ENCODE data around the gene PSTPIP2.

- TF ChIP-seq CTCF (IDR thresholded peaks at IDR 0.05) (no peak), POLR2AphosphoS5 (IDR thresholded peaks at IDR 0.05) (no peak), POLR2A (IDR thresholded peaks at IDR 0.05) (no peak)
Measured at GRCh38 chr18:45938488-45938935, 133.5 kb downstream of the PSTPIP2 start.

Measured in prostate gland (tissue), 2 donors.